Epithelial cell of esophagus (primary cell): ENCODE data around the gene RAI2.

ENCODE experiments used
- DNase-seq: peaks from one replicate; pipeline ENCODE4 v3.0.0; 2010; ENCODE audit warnings: low read depth
- H3K4me3 ChIP-seq: 2 replicates; pipeline ENCODE4 v1.5.1; 2011; ENCODE audit warnings: mild to moderate bottlenecking, low read length, control low read depth
- TF ChIP-seq, protein P1 (sequence below): IDR thresholded peaks from 2 replicates; pipeline ENCODE4 v1.5.1; 2011; ENCODE audit warnings: low read depth, mild to moderate bottlenecking, low read length, control low read depth, inconsistent platforms; ENCODE audit not compliant: insufficient read depth; ENCODE audit errors: missing control alignments

The RAI2 gene

DNA sequence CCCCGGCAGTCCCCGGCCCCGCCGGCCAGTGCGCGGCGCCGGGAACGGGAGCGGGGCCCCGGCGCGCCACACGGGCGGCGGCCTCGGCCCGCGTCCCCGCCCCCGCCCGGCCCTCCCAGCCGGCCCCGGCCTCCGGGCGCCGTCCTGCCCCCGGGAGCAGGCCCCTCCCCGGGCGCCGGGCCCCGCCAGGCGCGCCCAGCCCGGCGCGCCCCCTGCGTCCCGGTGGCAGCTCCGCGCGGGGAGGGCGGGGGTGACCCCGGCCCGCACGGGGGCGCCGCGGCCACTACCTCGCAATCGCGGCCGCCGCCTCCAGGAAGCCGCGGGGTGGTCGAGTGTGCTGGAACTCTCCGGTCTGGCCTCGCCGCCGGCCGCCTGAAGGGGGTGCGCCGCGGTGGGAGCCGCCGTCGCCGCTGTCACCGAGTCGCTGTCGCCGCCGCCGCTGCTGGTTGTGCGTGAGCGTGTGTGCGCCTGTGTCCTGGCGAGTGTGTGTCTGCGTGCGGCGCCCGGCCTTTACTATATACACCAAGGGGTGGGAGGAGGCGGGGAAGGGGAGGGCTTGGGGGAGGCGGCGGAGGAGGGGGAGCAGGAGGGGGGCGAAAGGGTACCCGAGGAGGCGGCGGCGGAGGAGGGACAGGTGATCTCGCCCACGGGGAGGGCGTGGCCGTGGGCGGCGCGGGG lies at the start of gene RAI2:
Gene RAI2 (minus strand): TSS at position 488 of the 678 bp plus-strand sequence. CDS start 59,288 bp downstream, outside the sequence.
- TF ChIP-seq, protein P1, sequence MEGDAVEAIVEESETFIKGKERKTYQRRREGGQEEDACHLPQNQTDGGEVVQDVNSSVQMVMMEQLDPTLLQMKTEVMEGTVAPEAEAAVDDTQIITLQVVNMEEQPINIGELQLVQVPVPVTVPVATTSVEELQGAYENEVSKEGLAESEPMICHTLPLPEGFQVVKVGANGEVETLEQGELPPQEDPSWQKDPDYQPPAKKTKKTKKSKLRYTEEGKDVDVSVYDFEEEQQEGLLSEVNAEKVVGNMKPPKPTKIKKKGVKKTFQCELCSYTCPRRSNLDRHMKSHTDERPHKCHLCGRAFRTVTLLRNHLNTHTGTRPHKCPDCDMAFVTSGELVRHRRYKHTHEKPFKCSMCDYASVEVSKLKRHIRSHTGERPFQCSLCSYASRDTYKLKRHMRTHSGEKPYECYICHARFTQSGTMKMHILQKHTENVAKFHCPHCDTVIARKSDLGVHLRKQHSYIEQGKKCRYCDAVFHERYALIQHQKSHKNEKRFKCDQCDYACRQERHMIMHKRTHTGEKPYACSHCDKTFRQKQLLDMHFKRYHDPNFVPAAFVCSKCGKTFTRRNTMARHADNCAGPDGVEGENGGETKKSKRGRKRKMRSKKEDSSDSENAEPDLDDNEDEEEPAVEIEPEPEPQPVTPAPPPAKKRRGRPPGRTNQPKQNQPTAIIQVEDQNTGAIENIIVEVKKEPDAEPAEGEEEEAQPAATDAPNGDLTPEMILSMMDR, result no peak
- DNase-seq, result no peak
- no peak within 1 kb of the TSS for H3K4me3 ChIP-seq

DNA sequence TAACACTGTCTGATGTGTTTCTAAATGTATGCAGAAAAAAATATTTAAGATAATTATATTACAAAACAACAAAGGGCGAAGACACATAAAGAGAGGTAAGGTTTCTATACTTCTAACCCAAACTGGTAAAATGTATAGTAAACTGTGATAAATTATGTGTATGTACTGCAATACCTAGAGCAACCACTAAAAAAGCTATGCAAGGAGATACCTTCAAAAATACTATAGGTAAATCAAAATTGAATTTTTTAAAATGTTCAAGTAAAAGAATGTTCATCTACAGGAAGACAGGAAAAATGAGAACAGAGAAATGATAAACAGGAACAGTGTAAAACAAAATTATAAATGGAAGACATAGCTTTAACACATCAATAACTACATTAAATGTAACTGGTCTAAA lies 27.3 kb upstream of the RAI2 start:
- TF ChIP-seq, protein P1, result no peak
- no peak for DNase-seq
- H3K4me3 ChIP-seq, result no peak overlapping the region

DNA sequence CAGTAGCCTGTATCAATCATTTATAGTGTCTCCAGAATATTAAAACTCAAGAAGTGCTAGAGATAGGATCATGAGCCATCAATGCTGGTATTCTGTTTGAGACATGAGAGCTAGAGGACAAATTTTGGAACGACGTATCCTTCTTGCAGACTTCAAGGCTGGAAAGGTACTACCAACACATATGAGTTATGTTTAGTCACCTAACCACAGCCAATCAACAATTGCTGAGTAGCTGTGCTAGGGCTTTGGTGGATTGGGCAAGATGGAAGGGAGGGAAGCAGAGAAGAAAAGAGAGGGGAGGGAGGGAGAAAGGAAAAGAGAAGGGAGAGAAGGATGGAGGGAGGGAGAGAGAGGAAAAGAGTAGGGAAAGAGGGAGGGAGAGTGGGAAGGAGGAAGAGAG lies 21.6 kb upstream of the RAI2 start:
- H3K4me3 ChIP-seq, result no peak overlapping the region
- TF ChIP-seq, protein P1, result no peak
- DNase-seq, result peak; percentile 1

DNA sequence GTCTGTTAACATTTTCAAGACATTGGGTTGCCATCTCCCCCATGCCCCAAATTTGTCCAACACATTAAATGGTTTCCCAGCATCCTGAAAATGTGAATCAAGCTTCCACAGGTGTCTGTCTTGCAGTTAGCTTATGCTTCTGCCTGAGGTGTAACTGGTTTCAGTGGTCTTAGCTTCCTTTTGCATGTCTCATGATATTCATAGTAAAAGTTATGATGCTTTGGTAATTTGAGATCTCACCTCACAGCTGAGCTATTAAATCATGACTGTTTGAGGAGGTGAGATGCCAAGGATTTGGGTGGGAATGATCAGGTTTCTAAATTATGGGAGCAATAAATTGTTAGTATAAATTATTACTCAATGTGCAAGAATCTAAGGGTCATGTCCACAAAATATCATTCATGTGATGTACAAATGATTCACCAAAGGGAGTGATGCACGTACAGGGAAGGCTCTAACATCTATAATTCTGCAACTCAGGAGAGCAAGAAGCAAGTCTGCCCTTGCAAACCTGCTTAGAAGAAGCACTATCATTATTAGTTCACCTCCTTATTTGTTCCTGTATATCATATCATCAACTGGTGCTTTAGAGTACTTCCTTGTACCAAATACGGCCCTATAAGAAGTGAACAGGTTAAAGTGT lies 17.1 kb upstream of the RAI2 start:
- TF ChIP-seq, protein P1, result no peak
- no peak for DNase-seq
- no peak overlapping the region for H3K4me3 ChIP-seq

DNA sequence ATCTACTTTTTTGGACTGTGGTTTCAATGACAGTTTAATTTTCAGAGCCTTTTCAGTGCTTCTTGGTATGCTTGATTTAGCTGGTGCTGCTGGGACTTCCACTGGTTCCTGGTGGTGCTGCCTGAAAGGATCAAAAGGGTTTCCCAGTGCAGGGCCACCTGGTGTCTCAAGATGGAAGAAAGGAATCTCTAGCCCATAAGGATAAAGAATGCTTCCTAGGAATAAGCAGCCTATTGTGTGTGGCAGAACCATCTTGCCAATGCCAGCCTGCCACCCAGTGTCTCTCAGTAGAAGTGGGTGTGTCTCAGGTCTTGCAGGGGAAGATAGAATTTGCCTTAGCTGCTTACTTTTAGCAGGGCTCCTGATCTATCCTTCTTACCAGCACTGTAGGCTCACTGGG lies 15.0 kb upstream of the RAI2 start:
- DNase-seq, result peak; percentile 0
- H3K4me3 ChIP-seq, result no peak overlapping the region
- TF ChIP-seq, protein P1, result peak; percentile 21

DNA sequence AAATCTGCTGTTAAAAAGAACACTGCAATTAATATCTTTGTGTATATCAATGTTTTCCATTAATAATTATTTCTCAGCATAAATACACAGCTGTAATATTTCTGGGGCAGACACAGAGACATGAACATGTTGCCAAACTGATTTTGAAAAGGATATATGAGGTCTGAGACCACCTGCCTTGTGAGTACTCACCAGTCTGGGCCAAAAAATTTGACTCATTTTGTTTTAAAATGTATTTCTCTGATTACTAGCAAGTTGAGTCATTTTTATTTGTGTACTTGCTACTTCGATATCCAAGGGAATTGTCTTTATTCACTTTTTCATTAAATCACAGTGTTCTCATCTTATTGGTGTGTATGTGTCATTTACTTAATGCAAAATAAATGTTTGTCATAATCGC lies 8.5 kb upstream of the RAI2 start:
- TF ChIP-seq, protein P1, result no peak
- no peak for DNase-seq
- no peak overlapping the region for H3K4me3 ChIP-seq
